ENCODE measurements around the gene PTPN23.

The PTPN23 gene

GRCh38 chr3:47444103-47444502, 63.3 kb downstream of the PTPN23 start:
- H4K8ac ChIP-seq (ENCODE audit: low read length), result no peak overlapping the region
- no peak overlapping the region for H2BK12ac ChIP-seq (ENCODE audit: low read length in 2 of 2)
- no peaks in the 10 kb centered on the region for H3K27me3 ChIP-seq (ENCODE audit: control insufficient read depth in 1 of 2, insufficient read depth in 1 of 2, low read length in 2 of 2)
- H3K4me1 ChIP-seq (ENCODE audit: control insufficient read depth, insufficient read depth, low read depth, low read length), result peaks cover 2% of the 10 kb centered on the region
- no peak for DNase-seq
- no peak overlapping the region for H3K18ac ChIP-seq (ENCODE audit: low read depth in 1 of 2, low read length in 2 of 2)
- no peak overlapping the region for H2BK120ac ChIP-seq (ENCODE audit: low read depth, low read length)
- H2AFZ ChIP-seq (ENCODE audit: low read depth, low read length), result no peak overlapping the region
- H3K4ac ChIP-seq (ENCODE audit: low read depth in 1 of 2, low read length in 2 of 2), result no peak overlapping the region
- H3K36me3 ChIP-seq (ENCODE audit: control insufficient read depth in 1 of 2, insufficient read depth in 2 of 2, low read depth in 1 of 2, low read length in 2 of 2), result peaks cover 16 to 26% of the 10 kb centered on the region in 2 experiments
- H3K9ac ChIP-seq (ENCODE audit: low read length), result peak overlapping the region; percentile 64
- no peak overlapping the region for H3K23ac ChIP-seq (ENCODE audit: low read length in 2 of 2)
- H3K9me3 ChIP-seq (ENCODE audit: control insufficient read depth, low read length), result no peaks in the 10 kb centered on the region
- H2BK5ac ChIP-seq (ENCODE audit: low read depth, low read length, poor library complexity, severe bottlenecking), result no peak overlapping the region
- 99% methylated on average over 5 of the region's 5 CpGs for WGBS
- no peak overlapping the region for H4K91ac ChIP-seq (ENCODE audit: low read length)
- no peak overlapping the region for H2AK5ac ChIP-seq (ENCODE audit: low read length, severe bottlenecking)
- H3K4me3 ChIP-seq (ENCODE audit: insufficient read depth in 1 of 2, low read depth in 1 of 2, low read length in 2 of 2), result no peak overlapping the region
- no peak overlapping the region for H3K4me2 ChIP-seq (ENCODE audit: low read length, poor library complexity, severe bottlenecking)
- H3K27ac ChIP-seq (ENCODE audit: low read length, poor library complexity, severe bottlenecking), result no peak overlapping the region
- peaks cover 42% of the 10 kb centered on the region for H3K79me1 ChIP-seq (replicated peaks; ENCODE audit: low read length, poor library complexity, severe bottlenecking)
- H2BK15ac ChIP-seq (ENCODE audit: low read depth, poor library complexity, severe bottlenecking), result no peak overlapping the region
- H3K14ac ChIP-seq (ENCODE audit: low read length in 2 of 2), result no peak overlapping the region

GRCh38 chr3:47452453-47453215, 71.8 kb downstream of the PTPN23 start:
- no peak overlapping the region for H3K23ac ChIP-seq (ENCODE audit: low read length in 2 of 2)
- H3K27ac ChIP-seq (ENCODE audit: low read length, poor library complexity, severe bottlenecking), result no peak overlapping the region
- no peak for DNase-seq

GRCh38 chr3:47455806-47456452, 75.1 kb downstream of the PTPN23 start:
- 74% methylated on average over 3 of the region's 3 CpGs for WGBS
- H2AFZ ChIP-seq (ENCODE audit: low read depth, low read length), result no peak overlapping the region
- H3K79me1 ChIP-seq (replicated peaks; ENCODE audit: low read length, poor library complexity, severe bottlenecking), result peaks cover 30% of the 10 kb centered on the region
- no peak overlapping the region for H3K4ac ChIP-seq (ENCODE audit: low read depth in 1 of 2, low read length in 2 of 2)
- no peak overlapping the region for H2BK15ac ChIP-seq (ENCODE audit: low read depth, poor library complexity, severe bottlenecking)
- H3K36me3 ChIP-seq (ENCODE audit: control insufficient read depth in 1 of 2, insufficient read depth in 2 of 2, low read depth in 1 of 2, low read length in 2 of 2), result no peaks in the 10 kb centered on the region
- peak overlapping the region in 1 of 2 experiments; percentile 48 for H3K18ac ChIP-seq (ENCODE audit: low read depth in 1 of 2, low read length in 2 of 2)
- no peak overlapping the region for H3K4me2 ChIP-seq (ENCODE audit: low read length, poor library complexity, severe bottlenecking)
- no peaks in the 10 kb centered on the region for H3K9me3 ChIP-seq (ENCODE audit: control insufficient read depth, low read length)
- H3K27me3 ChIP-seq (ENCODE audit: control insufficient read depth in 1 of 2, insufficient read depth in 1 of 2, low read length in 2 of 2), result no peaks in the 10 kb centered on the region
- H4K8ac ChIP-seq (ENCODE audit: low read length), result peak overlapping the region; percentile 63
- H3K9ac ChIP-seq (ENCODE audit: low read length), result no peak overlapping the region
- no peak overlapping the region for H2BK120ac ChIP-seq (ENCODE audit: low read depth, low read length)
- no peak overlapping the region for H2BK5ac ChIP-seq (ENCODE audit: low read depth, low read length, poor library complexity, severe bottlenecking)
- no peak overlapping the region for H3K14ac ChIP-seq (ENCODE audit: low read length in 2 of 2)
- no peak overlapping the region for H3K23ac ChIP-seq (ENCODE audit: low read length in 2 of 2)
- H4K91ac ChIP-seq (ENCODE audit: low read length), result no peak overlapping the region
- H2AK5ac ChIP-seq (ENCODE audit: low read length, severe bottlenecking), result no peak overlapping the region
- no peak overlapping the region for H3K27ac ChIP-seq (ENCODE audit: low read length, poor library complexity, severe bottlenecking)
- peak; percentile 70 for DNase-seq
- H2BK12ac ChIP-seq (ENCODE audit: low read length in 2 of 2), result no peak overlapping the region
- H3K4me3 ChIP-seq (ENCODE audit: insufficient read depth in 1 of 2, low read depth in 1 of 2, low read length in 2 of 2), result no peak overlapping the region
- peaks cover 2% of the 10 kb centered on the region for H3K4me1 ChIP-seq (ENCODE audit: control insufficient read depth, insufficient read depth, low read depth, low read length)

More at GRCh38 chr3:47452453-47453215, 71.8 kb downstream of the PTPN23 start:
- Histone ChIP-seq H3K4me1 (ENCODE audit: control insufficient read depth, insufficient read depth, low read depth, low read length) (peaks cover 2% of the 10 kb centered on the region), H3K9ac (ENCODE audit: low read length) (no peak overlapping the region), H4K8ac (ENCODE audit: low read length) (no peak overlapping the region), H3K18ac (ENCODE audit: low read depth in 1 of 2, low read length in 2 of 2) (no peak overlapping the region), H3K79me1 (replicated peaks; ENCODE audit: low read length, poor library complexity, severe bottlenecking) (peaks cover 28% of the 10 kb centered on the region), H2AFZ (ENCODE audit: low read depth, low read length) (no peak overlapping the region), H3K27me3 (ENCODE audit: control insufficient read depth in 1 of 2, insufficient read depth in 1 of 2, low read length in 2 of 2) (no peaks in the 10 kb centered on the region), H2BK5ac (ENCODE audit: low read depth, low read length, poor library complexity, severe bottlenecking) (no peak overlapping the region), H3K4me3 (ENCODE audit: insufficient read depth in 1 of 2, low read depth in 1 of 2, low read length in 2 of 2) (no peak overlapping the region), H2AK5ac (ENCODE audit: low read length, severe bottlenecking) (no peak overlapping the region), H3K36me3 (ENCODE audit: control insufficient read depth in 1 of 2, insufficient read depth in 2 of 2, low read depth in 1 of 2, low read length in 2 of 2) (no peaks in the 10 kb centered on the region), H2BK120ac (ENCODE audit: low read depth, low read length) (no peak overlapping the region), H3K4ac (ENCODE audit: low read depth in 1 of 2, low read length in 2 of 2) (no peak overlapping the region), H2BK12ac (ENCODE audit: low read length in 2 of 2) (no peak overlapping the region), H3K9me3 (ENCODE audit: control insufficient read depth, low read length) (no peaks in the 10 kb centered on the region), H2BK15ac (ENCODE audit: low read depth, poor library complexity, severe bottlenecking) (no peak overlapping the region), H3K4me2 (ENCODE audit: low read length, poor library complexity, severe bottlenecking) (no peak overlapping the region), H4K91ac (ENCODE audit: low read length) (no peak overlapping the region), H3K14ac (ENCODE audit: low read length in 2 of 2) (no peak overlapping the region)
- 91% methylated on average over 4 of the region's 4 CpGs for WGBS

GRCh38 chr3:47456984-47457383, 76.2 kb downstream of the PTPN23 start:
- H2BK12ac ChIP-seq (ENCODE audit: low read length in 2 of 2), result no peak overlapping the region
- no peak overlapping the region for H2BK120ac ChIP-seq (ENCODE audit: low read depth, low read length)
- H4K91ac ChIP-seq (ENCODE audit: low read length), result no peak overlapping the region
- H3K9ac ChIP-seq (ENCODE audit: low read length), result no peak overlapping the region
- no peak overlapping the region for H2BK5ac ChIP-seq (ENCODE audit: low read depth, low read length, poor library complexity, severe bottlenecking)
- no peak overlapping the region for H3K4me2 ChIP-seq (ENCODE audit: low read length, poor library complexity, severe bottlenecking)
- H3K27me3 ChIP-seq (ENCODE audit: control insufficient read depth in 1 of 2, insufficient read depth in 1 of 2, low read length in 2 of 2), result no peaks in the 10 kb centered on the region
- no peak overlapping the region for H2BK15ac ChIP-seq (ENCODE audit: low read depth, poor library complexity, severe bottlenecking)
- peaks cover 36% of the 10 kb centered on the region for H3K79me1 ChIP-seq (replicated peaks; ENCODE audit: low read length, poor library complexity, severe bottlenecking)
- H2AK5ac ChIP-seq (ENCODE audit: low read length, severe bottlenecking), result no peak overlapping the region
- H3K18ac ChIP-seq (ENCODE audit: low read depth in 1 of 2, low read length in 2 of 2), result no peak overlapping the region
- H3K9me3 ChIP-seq (ENCODE audit: control insufficient read depth, low read length), result no peaks in the 10 kb centered on the region
- H3K4me3 ChIP-seq (ENCODE audit: insufficient read depth in 1 of 2, low read depth in 1 of 2, low read length in 2 of 2), result no peak overlapping the region
- H4K8ac ChIP-seq (ENCODE audit: low read length), result no peak overlapping the region
- H3K4ac ChIP-seq (ENCODE audit: low read depth in 1 of 2, low read length in 2 of 2), result no peak overlapping the region
- no peak overlapping the region for H2AFZ ChIP-seq (ENCODE audit: low read depth, low read length)
- H3K14ac ChIP-seq (ENCODE audit: low read length in 2 of 2), result no peak overlapping the region
- peaks cover 2% of the 10 kb centered on the region for H3K4me1 ChIP-seq (ENCODE audit: control insufficient read depth, insufficient read depth, low read depth, low read length)
- H3K36me3 ChIP-seq (ENCODE audit: control insufficient read depth in 1 of 2, insufficient read depth in 2 of 2, low read depth in 1 of 2, low read length in 2 of 2), result no peaks in the 10 kb centered on the region
- DNase-seq, result no peak
- no peak overlapping the region for H3K23ac ChIP-seq (ENCODE audit: low read length in 2 of 2)
- no peak overlapping the region for H3K27ac ChIP-seq (ENCODE audit: low read length, poor library complexity, severe bottlenecking)

Measured in mesenchymal stem cell (in vitro differentiated cells and primary cell).